Sigmoid colon (tissue), 7 donors: ENCODE measurements around the gene ISOC2. TPM values are rescaled to one million over a fixed set of nuclear protein-coding genes. Genes with fewer than 3 reads are reported as not detected.

ENCODE experiments used
- DNase-seq: peaks from one replicate; pipeline ENCODE4 v3.0.0-alpha.2; 2019
- H3K27ac ChIP-seq, 4 donors: fragments of 200-600 bp; sonication (generic); one replicate each; pipeline ENCODE4 v1.5.1; 2016 to 2019; ENCODE audit warnings: mild to moderate bottlenecking in 1 of 4
- H3K27me3 ChIP-seq, 3 donors: fragments of 200-600 bp; sonication (generic); one replicate each; pipeline ENCODE4 v1.5.1; 2019; ENCODE audit warnings: mild to moderate bottlenecking in 1 of 3
- H3K36me3 ChIP-seq, 4 donors: fragments of 200-600 bp; sonication (generic); one replicate each; pipeline ENCODE4 v1.5.1; 2016 to 2019
- H3K4me1 ChIP-seq, 4 donors: fragments of 200-600 bp; sonication (generic); one replicate each; pipeline ENCODE4 v1.5.1; 2017 to 2019
- H3K4me3 ChIP-seq, 4 donors: fragments of 200-600 bp; sonication (generic); one replicate each; pipeline ENCODE4 v1.5.1; 2017 to 2019; ENCODE audit warnings: mild to moderate bottlenecking in 2 of 4, moderate library complexity in 1 of 4
- H3K9me3 ChIP-seq, 4 donors: fragments of 200-600 bp in 3 of 4; sonication (generic) in 3 of 4; one replicate each; pipeline versions ENCODE4 v1.5.1 to v1.6.1; 2013 to 2019
- CTCF ChIP-seq, 4 experiments: fragments of 450-650 bp in 3 of 4; fragments of 200-600 bp in 1 of 4; IDR thresholded peaks; one replicate each; pipeline ENCODE4 v1.5.1; 2016 to 2019; ENCODE audit warnings: antibody characterized with exemption in 4 of 4, mild to moderate bottlenecking in 3 of 4, moderate library complexity in 2 of 4
- EP300 ChIP-seq, 4 donors: sonication (generic); formaldehyde crosslinking; IDR thresholded peaks; one replicate each; pipeline ENCODE4 v1.6.1; 2017; ENCODE audit warnings: antibody characterized with exemption in 4 of 4
- POLR2A ChIP-seq, 2 donors: fragments of 450-650 bp; IDR thresholded peaks; one replicate each; pipeline ENCODE4 v1.6.1; 2016; ENCODE audit warnings: antibody characterized with exemption in 2 of 2, mild to moderate bottlenecking in 2 of 2, moderate library complexity in 2 of 2
- POLR2AphosphoS5 ChIP-seq, 4 donors: sonication (generic); formaldehyde crosslinking; IDR thresholded peaks; one replicate each; pipeline ENCODE4 v1.6.1; 2017; ENCODE audit warnings: antibody characterized with exemption in 4 of 4
- WGBS, 2 donors: extraction: QIAGEN DNeasy Blood & Tissue Kit; methylation state at CpG; one replicate each; pipeline ENCODE4 v1.1.7; 2013; 5-methylcytosine and 5-hydroxymethylcytosine counted together
- intact Hi-C: fragments of 100-400 bp; cut with DNase I; formaldehyde crosslinking; loops from one replicate; pipeline ENCODE4 v1.15.1; 2023
- polyA plus RNA-seq, 3 donors: library from polyadenylated mRNA; stranded (reverse); fragments of 200-250 nt; gene quantifications; one replicate each; pipeline ENCODE4 v1.2.3, GENCODE V29; 2013
- total RNA-seq, 4 donors: library from RNA; depleted of rRNA; stranded (reverse); fragments of >200 nt; gene quantifications; one replicate each; pipeline ENCODE4 v1.1.0, GENCODE V29; 2016
- donor health status: healthy with polysubstance abuse.
- donor health status: Bipolar disorder and iron deficiency.
- donor health status: healthy.

Gene ISOC2
- total and polyA plus RNA-seq, 7 donors = 90.3 to 173 (median 114) TPM

DNA sequence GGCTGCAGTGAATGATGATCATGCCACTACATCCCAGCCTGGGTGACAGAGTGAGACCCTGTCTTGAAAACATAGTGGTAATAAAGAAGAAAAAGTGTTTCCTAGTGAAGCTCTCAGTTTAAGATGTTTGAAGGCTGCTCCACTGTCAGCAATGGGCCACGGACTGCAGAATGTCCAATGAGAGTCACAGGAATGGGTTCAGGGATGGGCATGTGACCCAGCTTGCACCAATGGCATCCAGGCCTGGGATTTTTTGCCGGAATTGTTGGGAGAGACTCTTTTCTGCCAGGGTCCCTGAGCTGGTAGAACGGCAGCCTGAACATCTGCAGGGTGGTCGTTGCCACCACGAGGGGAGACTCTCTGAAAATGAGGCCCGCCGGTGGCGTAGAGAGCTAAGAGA lies 24.6 kb downstream of the ISOC2 start:
- Histone ChIP-seq H3K36me3 (no peaks in the 10 kb centered on the region), H3K27ac (no peak overlapping the region), H3K9me3 (no peaks in the 10 kb centered on the region), H3K27me3 (peaks cover 56 to 89% (median 64%) of the 10 kb centered on the region in 3 donors), H3K4me1 (peaks cover 0 to 15% (median 11%) of the 10 kb centered on the region in 4 donors), H3K4me3 (no peak overlapping the region)
- TF ChIP-seq POLR2AphosphoS5 (IDR thresholded peaks at IDR 0.05) (no peak), CTCF (IDR thresholded peaks at IDR 0.05) (no peak), EP300 (IDR thresholded peaks at IDR 0.05) (no peak), POLR2A (IDR thresholded peaks at IDR 0.05) (no peak)
- DNase-seq = no peak
- intact Hi-C loops = no loop called here
- WGBS, 2 donors = 43 to 53% methylated on average over 8 of the region's 8 CpGs

GRCh38 chr19:55435020-55435419 lies 26.4 kb downstream of the ISOC2 start:
- Histone ChIP-seq H3K27me3 (peaks cover 43 to 89% (median 64%) of the 10 kb centered on the region in 3 donors), H3K27ac (no peak overlapping the region), H3K4me1 (no peaks in the 10 kb centered on the region), H3K4me3 (no peak overlapping the region), H3K36me3 (no peaks in the 10 kb centered on the region), H3K9me3 (no peaks in the 10 kb centered on the region)
- WGBS, 2 donors = 94 to 98% methylated on average over 4 of the region's 4 CpGs
- intact Hi-C loops = no loop called here
- no peak for TF ChIP-seq POLR2AphosphoS5 (IDR thresholded peaks at IDR 0.05)
- TF ChIP-seq CTCF (IDR thresholded peaks at IDR 0.05) = no peak
- no peak for TF ChIP-seq POLR2A (IDR thresholded peaks at IDR 0.05)
- no peak for TF ChIP-seq EP300 (IDR thresholded peaks at IDR 0.05)
- no peak for DNase-seq

- intact Hi-C loops = no loop called here
- WGBS, 2 donors = 71 to 90% methylated on average over 4 of the region's 4 CpGs
- Histone ChIP-seq H3K9me3 (no peaks in the 10 kb centered on the region), H3K36me3 (no peaks in the 10 kb centered on the region), H3K27ac (no peak overlapping the region), H3K4me1 (no peaks in the 10 kb centered on the region), H3K4me3 (no peak overlapping the region), H3K27me3 (peaks cover 49 to 89% (median 67%) of the 10 kb centered on the region in 3 donors)
- TF ChIP-seq POLR2A (IDR thresholded peaks at IDR 0.05) = no peak
- no peak for TF ChIP-seq POLR2AphosphoS5 (IDR thresholded peaks at IDR 0.05)
- no peak for TF ChIP-seq CTCF (IDR thresholded peaks at IDR 0.05)
- TF ChIP-seq EP300 (IDR thresholded peaks at IDR 0.05) = no peak
- DNase-seq = no peak
These were observed 27.0 kb downstream of the ISOC2 start for GRCh38 chr19:55434356-55434919.

DNA sequence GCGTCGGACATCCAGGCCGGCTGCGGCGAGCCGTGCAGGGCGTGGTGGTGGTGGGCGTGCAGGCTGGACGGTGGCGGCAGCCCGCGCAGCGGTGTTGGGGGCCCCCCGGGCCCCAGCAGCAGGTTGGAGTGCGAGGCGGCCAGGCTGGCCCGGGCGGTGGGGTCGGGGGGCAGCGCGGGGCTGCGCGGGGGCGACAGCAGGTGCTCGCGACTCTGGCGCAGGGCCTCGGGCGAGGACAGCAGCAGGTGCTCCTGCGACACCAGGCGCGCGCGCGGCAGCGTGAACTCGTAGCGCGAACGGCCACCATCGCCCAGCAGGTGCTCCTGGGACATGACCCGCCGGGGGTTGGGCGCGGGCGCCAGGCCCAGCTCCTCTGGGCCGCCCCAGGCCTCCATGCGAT lies 28.1 kb downstream of the ISOC2 start:
- Histone ChIP-seq H3K27ac (no peak overlapping the region), H3K9me3 (no peaks in the 10 kb centered on the region), H3K4me3 (no peak overlapping the region), H3K27me3 (peaks cover 43 to 89% (median 67%) of the 10 kb centered on the region in 3 donors), H3K4me1 (no peaks in the 10 kb centered on the region), H3K36me3 (no peaks in the 10 kb centered on the region)
- WGBS, 2 donors = 13 to 17% methylated on average over 48 of the region's 48 CpGs
- TF ChIP-seq POLR2AphosphoS5 (IDR thresholded peaks at IDR 0.05) (no peak), CTCF (IDR thresholded peaks at IDR 0.05) (no peak), POLR2A (IDR thresholded peaks at IDR 0.05) (no peak), EP300 (IDR thresholded peaks at IDR 0.05) (no peak)
- intact Hi-C loops = no loop called here
- DNase-seq = no peak
